OCI-LY1 (cell line): Measurements from ENCODE around the gene MYO16.

Experiments
- H2AFZ ChIP-seq: fragments of 200-600 bp; sonication (generic), shearing (Covaris generic); 2 replicates; pipeline ENCODE4 v1.6.0; 2014; ENCODE audit warnings: antibody characterized with exemption, mild to moderate bottlenecking, low read length
- H3F3A ChIP-seq: fragments of 200-600 bp; sonication (generic), shearing (Covaris generic); 2 replicates; pipeline ENCODE4 v1.6.0; 2014; ENCODE audit warnings: mild to moderate bottlenecking, antibody characterized with exemption, low read length, moderate library complexity; ENCODE audit not compliant: insufficient read depth
- H3K27ac ChIP-seq: fragments of 200-600 bp; sonication (generic); 2 replicates; pipeline ENCODE4 v1.5.1; 2014; ENCODE audit warnings: low read length, mixed run types, mild to moderate bottlenecking, low read depth; ENCODE audit not compliant: poor library complexity, severe bottlenecking
- H3K27me3 ChIP-seq: fragments of 200-600 bp; sonication (generic); 2 replicates; pipeline ENCODE4 v1.6.0; 2014; ENCODE audit warnings: antibody characterized with exemption, mild to moderate bottlenecking, low read length, moderate library complexity; ENCODE audit not compliant: insufficient read depth
- H3K36me3 ChIP-seq: fragments of 200-600 bp; sonication (generic); 2 replicates; pipeline ENCODE4 v1.6.1; 2014; ENCODE audit warnings: mild to moderate bottlenecking, antibody characterized with exemption, low read length, moderate library complexity, mixed read lengths; ENCODE audit not compliant: insufficient read depth
- H3K4me1 ChIP-seq: fragments of 200-600 bp; sonication (generic); 2 replicates; pipeline ENCODE4 v1.5.1; 2014; ENCODE audit warnings: mild to moderate bottlenecking, low read length, moderate library complexity; ENCODE audit not compliant: insufficient read depth, severe bottlenecking
- H3K4me2 ChIP-seq: fragments of 200-600 bp; sonication (generic), shearing (Covaris generic); 2 replicates; pipeline ENCODE4 v1.6.1; 2014; ENCODE audit warnings: low read length
- H3K4me3 ChIP-seq: fragments of 200-600 bp; sonication (generic); 2 replicates; pipeline ENCODE4 v1.5.1; 2014; ENCODE audit warnings: low read length, low read depth, mild to moderate bottlenecking, mixed read lengths; ENCODE audit not compliant: poor library complexity, severe bottlenecking
- H3K79me2 ChIP-seq: fragments of 200-600 bp; shearing (Covaris generic); 2 replicates; pipeline ENCODE4 v1.6.1; 2016; ENCODE audit warnings: mixed run types, low read length, mixed read lengths; ENCODE audit not compliant: insufficient read depth
- H3K9ac ChIP-seq: fragments of 200-600 bp; sonication (generic), shearing (Covaris generic); 2 replicates; pipeline ENCODE4 v1.6.1; 2014; ENCODE audit warnings: mild to moderate bottlenecking, low read length, mixed read lengths
- H3K9me2 ChIP-seq: fragments of 200-600 bp; sonication (generic), shearing (Covaris generic); 2 replicates; pipeline ENCODE4 v1.6.1; 2014; ENCODE audit warnings: low read depth, mild to moderate bottlenecking, low read length, mixed read lengths
- H3K9me3 ChIP-seq: fragments of 200-600 bp; shearing (Covaris generic); 2 replicates; pipeline ENCODE4 v1.6.1; 2014; ENCODE audit warnings: low read length, mixed read lengths
- H4K20me1 ChIP-seq: fragments of 200-600 bp; sonication (generic), shearing (Covaris generic); 2 replicates; pipeline ENCODE4 v1.6.0; 2016; ENCODE audit warnings: mild to moderate bottlenecking, low read length; ENCODE audit not compliant: insufficient read depth
- EZH2 ChIP-seq: fragments of 200-600 bp; sonication (generic), shearing (Covaris generic); IDR thresholded peaks from 2 replicates; pipeline ENCODE4 v1.8.0; 2017; ENCODE audit warnings: borderline replicate concordance, mixed run types, mild to moderate bottlenecking, antibody characterized with exemption, low read length, moderate library complexity, mixed read lengths
- TF ChIP-seq, protein P1 (sequence below): fragments of 200-600 bp; sonication (generic), shearing (Covaris generic); IDR thresholded peaks from 2 replicates; pipeline ENCODE4 v1.5.1; 2017; ENCODE audit warnings: mild to moderate bottlenecking, antibody characterized with exemption, low read length, moderate library complexity, mixed read lengths

The MYO16 gene

DNA sequence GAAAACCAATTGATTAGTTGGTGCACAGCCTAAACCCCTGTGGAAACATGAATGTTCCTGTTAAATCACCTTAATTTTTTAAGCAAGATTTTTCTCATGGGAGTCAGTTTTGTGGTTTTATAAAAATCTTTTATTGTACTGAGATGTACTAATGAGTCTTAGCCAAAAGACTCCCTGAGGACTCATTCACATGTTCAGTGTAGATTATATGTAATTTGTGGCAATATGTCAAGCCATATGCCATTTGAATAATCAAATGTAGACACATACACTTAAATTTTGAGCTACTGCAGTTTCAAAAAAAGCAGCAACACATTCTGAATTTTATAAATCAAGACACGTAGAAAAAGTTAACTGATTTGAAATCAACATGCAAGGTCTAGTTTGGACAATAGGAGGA lies 395.2 kb downstream of the MYO16 start:
- no peaks in the 10 kb centered on the region for H3K4me1 ChIP-seq
- no peaks in the 10 kb centered on the region for H3K9me2 ChIP-seq
- H3K27me3 ChIP-seq, result no peaks in the 10 kb centered on the region
- H2AFZ ChIP-seq, result no peak overlapping the region
- no peaks in the 10 kb centered on the region for H3K79me2 ChIP-seq
- H4K20me1 ChIP-seq, result no peaks in the 10 kb centered on the region
- no peak overlapping the region for H3K9ac ChIP-seq
- no peak overlapping the region for H3K27ac ChIP-seq
- no peaks in the 10 kb centered on the region for H3K9me3 ChIP-seq
- H3K4me2 ChIP-seq, result no peak overlapping the region
- H3K4me3 ChIP-seq, result no peak overlapping the region
- no peaks in the 10 kb centered on the region for H3K36me3 ChIP-seq
- H3F3A ChIP-seq, result no peaks in the 10 kb centered on the region
- TF ChIP-seq EZH2, result no peak
- TF ChIP-seq, protein P1, sequence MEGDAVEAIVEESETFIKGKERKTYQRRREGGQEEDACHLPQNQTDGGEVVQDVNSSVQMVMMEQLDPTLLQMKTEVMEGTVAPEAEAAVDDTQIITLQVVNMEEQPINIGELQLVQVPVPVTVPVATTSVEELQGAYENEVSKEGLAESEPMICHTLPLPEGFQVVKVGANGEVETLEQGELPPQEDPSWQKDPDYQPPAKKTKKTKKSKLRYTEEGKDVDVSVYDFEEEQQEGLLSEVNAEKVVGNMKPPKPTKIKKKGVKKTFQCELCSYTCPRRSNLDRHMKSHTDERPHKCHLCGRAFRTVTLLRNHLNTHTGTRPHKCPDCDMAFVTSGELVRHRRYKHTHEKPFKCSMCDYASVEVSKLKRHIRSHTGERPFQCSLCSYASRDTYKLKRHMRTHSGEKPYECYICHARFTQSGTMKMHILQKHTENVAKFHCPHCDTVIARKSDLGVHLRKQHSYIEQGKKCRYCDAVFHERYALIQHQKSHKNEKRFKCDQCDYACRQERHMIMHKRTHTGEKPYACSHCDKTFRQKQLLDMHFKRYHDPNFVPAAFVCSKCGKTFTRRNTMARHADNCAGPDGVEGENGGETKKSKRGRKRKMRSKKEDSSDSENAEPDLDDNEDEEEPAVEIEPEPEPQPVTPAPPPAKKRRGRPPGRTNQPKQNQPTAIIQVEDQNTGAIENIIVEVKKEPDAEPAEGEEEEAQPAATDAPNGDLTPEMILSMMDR, result no peak

DNA sequence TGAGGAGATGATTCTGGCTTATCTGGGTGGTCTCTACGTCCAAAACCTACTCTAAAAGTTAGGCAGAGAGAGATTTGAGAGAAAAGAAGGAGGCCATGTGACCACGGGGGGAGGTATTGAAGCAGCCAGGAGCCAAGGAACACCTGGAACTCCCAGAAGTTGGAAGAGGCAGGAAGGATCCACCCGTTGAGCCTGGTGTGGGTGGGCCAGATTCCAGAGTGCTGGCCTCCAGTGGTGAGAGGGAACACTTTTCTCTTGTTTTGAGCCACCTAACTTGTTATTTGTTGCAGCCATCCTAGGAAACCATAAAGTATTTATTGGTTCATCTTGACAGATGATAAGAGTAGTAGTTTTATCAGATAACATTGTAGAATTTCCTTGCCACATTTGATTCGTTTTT lies 396.9 kb downstream of the MYO16 start:
- Histone ChIP-seq H3K4me1 (no peaks in the 10 kb centered on the region), H2AFZ (no peak overlapping the region), H3K4me3 (no peak overlapping the region), H3K9me2 (no peaks in the 10 kb centered on the region), H3K9ac (no peak overlapping the region), H3K4me2 (no peak overlapping the region), H3K9me3 (no peaks in the 10 kb centered on the region), H3K27me3 (no peaks in the 10 kb centered on the region), H3K27ac (no peak overlapping the region), H3K36me3 (no peaks in the 10 kb centered on the region), H3K79me2 (no peaks in the 10 kb centered on the region), H3F3A (no peaks in the 10 kb centered on the region), H4K20me1 (no peaks in the 10 kb centered on the region)
- TF ChIP-seq, protein P1, result no peak
- TF ChIP-seq EZH2, result no peak

DNA sequence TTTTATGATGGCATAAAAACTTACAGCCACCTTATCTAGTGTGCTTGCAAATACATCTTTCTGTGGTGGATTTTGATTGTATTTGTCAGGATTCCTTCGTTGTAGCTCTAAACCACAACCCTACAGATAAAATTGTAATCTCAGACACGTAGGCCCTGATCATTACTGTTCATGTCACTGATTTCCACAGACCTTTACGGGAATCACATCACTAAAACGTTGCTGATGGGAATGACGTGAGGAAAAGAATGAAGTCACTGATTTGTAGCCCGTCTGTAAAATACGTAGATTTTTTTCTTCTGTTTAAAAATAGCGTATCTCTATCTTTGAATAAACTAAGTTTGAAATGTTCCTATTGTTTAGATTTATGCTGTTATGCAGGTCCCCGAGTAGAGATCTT lies 399.2 kb downstream of the MYO16 start:
- H3K4me1 ChIP-seq, result no peaks in the 10 kb centered on the region
- no peaks in the 10 kb centered on the region for H3K9me2 ChIP-seq
- TF ChIP-seq, protein P1, result no peak
- TF ChIP-seq EZH2, result no peak
- H3K27ac ChIP-seq, result no peak overlapping the region
- H4K20me1 ChIP-seq, result no peaks in the 10 kb centered on the region
- H2AFZ ChIP-seq, result no peak overlapping the region
- no peaks in the 10 kb centered on the region for H3K27me3 ChIP-seq
- no peak overlapping the region for H3K4me2 ChIP-seq
- no peak overlapping the region for H3K9ac ChIP-seq
- no peaks in the 10 kb centered on the region for H3F3A ChIP-seq
- H3K36me3 ChIP-seq, result no peaks in the 10 kb centered on the region
- H3K79me2 ChIP-seq, result no peaks in the 10 kb centered on the region
- H3K9me3 ChIP-seq, result 0 out of 2 replicates have a peak, but pooled peaks cover 2% of the 10 kb centered on the region
- H3K4me3 ChIP-seq, result no peak overlapping the region
